GM23338 (cell line): ENCODE measurements around the gene ERBB4. TPM values are rescaled to one million over a fixed set of nuclear protein-coding genes. Genes with fewer than 3 reads are reported as not detected.
A peak's percentile ranks its signal among the peaks of the same experiment; 100 is the strongest.

Source experiments
- ATAC-seq: fragments of 200-7000 bp; cut with Tn5 transposase; 3 replicates; pipeline ENCODE4 v1.9.1; 2020
- DNase-seq: peaks from one replicate; pipeline ENCODE4 v3.0.0-alpha.2; 2015; ENCODE audit warnings: low spot score
- H2AFZ ChIP-seq: fragments of 200-600 bp; sonication (generic); 2 replicates; pipeline ENCODE4 v1.8.0; 2016; ENCODE audit warnings: antibody characterized with exemption, mild to moderate bottlenecking, moderate library complexity
- H3F3A ChIP-seq: fragments of 200-600 bp; sonication (generic); replicated peaks from 2 replicates; pipeline ENCODE4 v1.8.0; 2017; ENCODE audit warnings: antibody characterized with exemption, mixed run types, low read depth
- H3K27ac ChIP-seq: fragments of 200-600 bp; sonication (generic); 2 replicates; pipeline ENCODE4 v1.6.1; 2016; ENCODE audit warnings: low read depth
- H3K27me3 ChIP-seq: fragments of 200-600 bp; sonication (generic); 2 replicates; pipeline ENCODE4 v1.8.0; 2016; ENCODE audit warnings: mild to moderate bottlenecking, mixed run types, moderate library complexity; ENCODE audit not compliant: insufficient read depth
- H3K36me3 ChIP-seq: fragments of 200-600 bp; sonication (generic); 2 replicates; pipeline ENCODE4 v1.8.0; 2016; ENCODE audit warnings: mild to moderate bottlenecking; ENCODE audit not compliant: insufficient read depth
- H3K4me1 ChIP-seq: fragments of 200-600 bp; sonication (generic); 2 replicates; pipeline ENCODE4 v1.8.0; 2016; ENCODE audit warnings: mild to moderate bottlenecking, moderate library complexity; ENCODE audit not compliant: insufficient read depth
- H3K4me2 ChIP-seq: fragments of 200-600 bp; sonication (generic); 2 replicates; pipeline ENCODE4 v1.7.1; 2017; ENCODE audit warnings: mixed run types
- H3K4me3 ChIP-seq: fragments of 200-600 bp; sonication (generic); 2 replicates; pipeline ENCODE4 v1.6.1; 2016; ENCODE audit warnings: mixed run types
- H3K79me2 ChIP-seq: fragments of 200-600 bp; sonication (generic); replicated peaks from 2 replicates; pipeline ENCODE4 v1.8.0; 2017; ENCODE audit warnings: mild to moderate bottlenecking; ENCODE audit not compliant: insufficient read depth
- H3K9me2 ChIP-seq: fragments of 200-600 bp; sonication (generic); 2 replicates; pipeline ENCODE4 v1.8.0; 2017; ENCODE audit not compliant: insufficient read depth
- H4K20me1 ChIP-seq: fragments of 200-600 bp; sonication (generic); replicated peaks from 2 replicates; pipeline ENCODE4 v1.8.0; 2017; ENCODE audit warnings: mild to moderate bottlenecking; ENCODE audit not compliant: insufficient read depth
- H3K27ac Mint-ChIP-seq: 2 replicates; pipeline ENCODE4 v1.8.0; 2020; ENCODE audit warnings: inconsistent platforms, mild to moderate bottlenecking, moderate library complexity, mixed read lengths
- H3K27me3 Mint-ChIP-seq: 3 replicates; pipeline ENCODE4 v1.8.0; 2022; ENCODE audit warnings: low read depth, mild to moderate bottlenecking, moderate library complexity, mixed read lengths, inconsistent platforms; ENCODE audit not compliant: insufficient read depth, poor library complexity
- H3K36me3 Mint-ChIP-seq: 3 replicates; pipeline ENCODE4 v1.8.0; 2021; ENCODE audit warnings: low read depth, mild to moderate bottlenecking, inconsistent platforms, moderate library complexity, mixed read lengths
- H3K4me1 Mint-ChIP-seq: 3 replicates; pipeline ENCODE4 v1.8.0; 2020; ENCODE audit warnings: mild to moderate bottlenecking, inconsistent platforms, mixed read lengths
- H3K4me3 Mint-ChIP-seq: 3 replicates; pipeline ENCODE4 v1.8.0; 2021; ENCODE audit warnings: moderate library complexity, mild to moderate bottlenecking, inconsistent platforms, mixed read lengths
- H3K9me3 Mint-ChIP-seq: 3 replicates; pipeline ENCODE4 v1.8.0; 2020; ENCODE audit warnings: moderate library complexity, mild to moderate bottlenecking, inconsistent platforms, mixed read lengths
- CREB1 ChIP-seq: fragments of 250-450 bp; sonication (Bioruptor Pico); IDR thresholded peaks from 2 replicates; pipeline ENCODE4 v1.5.0; 2020; ENCODE audit warnings: low read depth, mild to moderate bottlenecking, moderate library complexity
- EZH2 ChIP-seq: fragments of 200-600 bp; sonication (generic); IDR thresholded peaks from one replicate; pipeline ENCODE4 v1.8.0; 2017; ENCODE audit warnings: antibody characterized with exemption, mild to moderate bottlenecking, low read depth; ENCODE audit not compliant: unreplicated experiment
- EZH2phosphoT487 ChIP-seq: fragments of 200-600 bp; sonication (generic); IDR thresholded peaks from one replicate; pipeline ENCODE4 v1.8.1; 2018; ENCODE audit warnings: antibody characterized with exemption; ENCODE audit not compliant: unreplicated experiment
- POLR2AphosphoS5 ChIP-seq: IDR thresholded peaks from 2 replicates; pipeline ENCODE4 v1.6.1; 2016; ENCODE audit warnings: antibody characterized with exemption, low read depth
- ZNF331 ChIP-seq: fragments of 250-450 bp; sonication (Bioruptor Pico); IDR thresholded peaks from 2 replicates; pipeline ENCODE4 v1.5.0; 2020; ENCODE audit warnings: low read depth, mild to moderate bottlenecking, moderate library complexity
- polyA plus RNA-seq: library from polyadenylated mRNA; unstranded; fragments of >200 nt; fragmentation: Nextera tagmentation; extraction: Ambion mirVana; gene quantifications from 2 replicates; pipeline ENCODE4 v1.2.1, GENCODE V29; 2016
- total RNA-seq: library from RNA; depleted of rRNA; stranded (reverse); fragments of >200 nt; shearing (Covaris generic); gene quantifications from 2 replicates; pipeline ENCODE4 v1.2.3, GENCODE V29; 2014
- TF ChIP-seq, protein P1 (sequence below), 2 experiments: fragments of 200-600 bp in 1 of 2; sonication (generic) in 1 of 2; conservative IDR thresholded peaks; 2 replicates each; pipeline versions ENCODE4 v1.5.1 to v1.6.1; 2016 to 2017; ENCODE audit warnings: antibody characterized with exemption in 2 of 2, low read depth in 2 of 2, mild to moderate bottlenecking in 2 of 2, moderate library complexity in 1 of 2
- TF ChIP-seq, protein P2 (sequence below): IDR thresholded peaks from 2 replicates; pipeline ENCODE4 v1.6.1; 2016; ENCODE audit warnings: antibody characterized with exemption
- TF ChIP-seq, protein P3 (sequence below): IDR thresholded peaks from one replicate; pipeline ENCODE4 v1.6.1; 2018; ENCODE audit warnings: antibody characterized with exemption; ENCODE audit not compliant: unreplicated experiment

Gene ERBB4
- total and polyA plus RNA-seq, 2 experiments from 2014 or later = 0.73 to 1.1 TPM

DNA sequence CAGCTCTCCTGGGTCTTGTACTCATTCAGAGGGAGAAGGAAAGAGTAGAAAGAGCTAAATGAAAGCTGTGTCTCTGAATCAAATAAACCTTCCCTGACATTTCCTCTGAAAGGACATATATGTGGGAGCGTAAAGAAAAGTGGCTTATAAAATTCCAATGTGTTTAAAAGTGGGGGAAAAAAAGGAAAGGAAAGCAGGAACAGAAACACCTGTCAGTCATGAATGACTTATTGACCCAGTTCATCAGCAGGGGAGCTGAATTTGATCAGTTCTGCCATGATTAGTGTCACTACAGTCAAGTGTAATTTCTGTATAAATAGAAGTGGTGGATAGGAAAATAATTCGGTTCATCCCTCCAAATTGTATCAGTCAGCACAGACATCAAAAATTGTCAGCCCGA, 382.5 kb downstream of the ERBB4 start (continued):
- TF ChIP-seq CREB1 (CRISPR knock-in tag) (no peak), ZNF331 (CRISPR knock-in tag) (no peak), POLR2AphosphoS5 (no peak)
- TF ChIP-seq, protein P1, sequence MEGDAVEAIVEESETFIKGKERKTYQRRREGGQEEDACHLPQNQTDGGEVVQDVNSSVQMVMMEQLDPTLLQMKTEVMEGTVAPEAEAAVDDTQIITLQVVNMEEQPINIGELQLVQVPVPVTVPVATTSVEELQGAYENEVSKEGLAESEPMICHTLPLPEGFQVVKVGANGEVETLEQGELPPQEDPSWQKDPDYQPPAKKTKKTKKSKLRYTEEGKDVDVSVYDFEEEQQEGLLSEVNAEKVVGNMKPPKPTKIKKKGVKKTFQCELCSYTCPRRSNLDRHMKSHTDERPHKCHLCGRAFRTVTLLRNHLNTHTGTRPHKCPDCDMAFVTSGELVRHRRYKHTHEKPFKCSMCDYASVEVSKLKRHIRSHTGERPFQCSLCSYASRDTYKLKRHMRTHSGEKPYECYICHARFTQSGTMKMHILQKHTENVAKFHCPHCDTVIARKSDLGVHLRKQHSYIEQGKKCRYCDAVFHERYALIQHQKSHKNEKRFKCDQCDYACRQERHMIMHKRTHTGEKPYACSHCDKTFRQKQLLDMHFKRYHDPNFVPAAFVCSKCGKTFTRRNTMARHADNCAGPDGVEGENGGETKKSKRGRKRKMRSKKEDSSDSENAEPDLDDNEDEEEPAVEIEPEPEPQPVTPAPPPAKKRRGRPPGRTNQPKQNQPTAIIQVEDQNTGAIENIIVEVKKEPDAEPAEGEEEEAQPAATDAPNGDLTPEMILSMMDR (conservative IDR thresholded peaks at IDR 0.05; ENCODE audit: low read depth in 2 of 2) = no peak

DNA sequence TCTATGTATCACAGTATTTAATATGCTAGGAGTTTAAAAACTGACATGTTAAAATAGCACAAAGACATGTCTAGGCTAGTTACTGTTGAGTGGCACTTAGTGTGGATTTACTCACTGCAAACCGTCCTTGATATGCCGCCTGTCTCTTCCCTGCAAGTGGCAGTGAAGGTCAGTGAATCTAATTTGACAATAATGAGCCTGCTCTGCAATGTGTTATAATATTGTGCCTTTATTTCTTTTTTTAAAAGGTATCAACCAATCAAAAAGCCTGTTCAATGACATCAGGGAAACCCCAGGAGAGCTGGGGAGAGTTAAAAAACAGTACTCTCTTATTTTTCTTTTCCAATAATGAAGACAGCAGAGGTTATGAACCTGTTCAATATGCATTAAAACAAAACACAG, 384.1 kb downstream of the ERBB4 start:
- Histone ChIP-seq H4K20me1 (no peaks in the 10 kb centered on the region), H3K27ac (no peak overlapping the region), H3K36me3 (no peaks in the 10 kb centered on the region), H3K27me3 (no peaks in the 10 kb centered on the region), H3F3A (no peaks in the 10 kb centered on the region), H3K4me3 (no peak overlapping the region), H3K9me2 (no peaks in the 10 kb centered on the region), H3K79me2 (no peaks in the 10 kb centered on the region), H3K4me2 (no peak overlapping the region), H3K4me1 (no peaks in the 10 kb centered on the region), H2AFZ (no peak overlapping the region; the same call in 1 of the 2 replicates)
- Mint-ChIP-seq H3K4me3 (no peak overlapping the region), H3K27ac (peak overlapping the region; percentile 38; the same call in 1 of the 2 replicates), H3K9me3 (no peaks in the 10 kb centered on the region), H3K4me1 (peaks cover 4% of the 10 kb centered on the region; the same call in 2 of the 3 replicates), H3K36me3 (no peaks in the 10 kb centered on the region), H3K27me3 (no peaks in the 10 kb centered on the region)
- no peak for DNase-seq
- TF ChIP-seq EZH2 = no peak
- TF ChIP-seq, protein P2, sequence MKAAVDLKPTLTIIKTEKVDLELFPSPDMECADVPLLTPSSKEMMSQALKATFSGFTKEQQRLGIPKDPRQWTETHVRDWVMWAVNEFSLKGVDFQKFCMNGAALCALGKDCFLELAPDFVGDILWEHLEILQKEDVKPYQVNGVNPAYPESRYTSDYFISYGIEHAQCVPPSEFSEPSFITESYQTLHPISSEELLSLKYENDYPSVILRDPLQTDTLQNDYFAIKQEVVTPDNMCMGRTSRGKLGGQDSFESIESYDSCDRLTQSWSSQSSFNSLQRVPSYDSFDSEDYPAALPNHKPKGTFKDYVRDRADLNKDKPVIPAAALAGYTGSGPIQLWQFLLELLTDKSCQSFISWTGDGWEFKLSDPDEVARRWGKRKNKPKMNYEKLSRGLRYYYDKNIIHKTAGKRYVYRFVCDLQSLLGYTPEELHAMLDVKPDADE = no peak
- no peak for TF ChIP-seq CREB1 (CRISPR knock-in tag)
- TF ChIP-seq POLR2AphosphoS5 = no peak
- TF ChIP-seq, protein P1 (conservative IDR thresholded peaks at IDR 0.05; ENCODE audit: low read depth in 2 of 2) = no peak
- TF ChIP-seq EZH2phosphoT487 = no peak
- TF ChIP-seq, protein P3, sequence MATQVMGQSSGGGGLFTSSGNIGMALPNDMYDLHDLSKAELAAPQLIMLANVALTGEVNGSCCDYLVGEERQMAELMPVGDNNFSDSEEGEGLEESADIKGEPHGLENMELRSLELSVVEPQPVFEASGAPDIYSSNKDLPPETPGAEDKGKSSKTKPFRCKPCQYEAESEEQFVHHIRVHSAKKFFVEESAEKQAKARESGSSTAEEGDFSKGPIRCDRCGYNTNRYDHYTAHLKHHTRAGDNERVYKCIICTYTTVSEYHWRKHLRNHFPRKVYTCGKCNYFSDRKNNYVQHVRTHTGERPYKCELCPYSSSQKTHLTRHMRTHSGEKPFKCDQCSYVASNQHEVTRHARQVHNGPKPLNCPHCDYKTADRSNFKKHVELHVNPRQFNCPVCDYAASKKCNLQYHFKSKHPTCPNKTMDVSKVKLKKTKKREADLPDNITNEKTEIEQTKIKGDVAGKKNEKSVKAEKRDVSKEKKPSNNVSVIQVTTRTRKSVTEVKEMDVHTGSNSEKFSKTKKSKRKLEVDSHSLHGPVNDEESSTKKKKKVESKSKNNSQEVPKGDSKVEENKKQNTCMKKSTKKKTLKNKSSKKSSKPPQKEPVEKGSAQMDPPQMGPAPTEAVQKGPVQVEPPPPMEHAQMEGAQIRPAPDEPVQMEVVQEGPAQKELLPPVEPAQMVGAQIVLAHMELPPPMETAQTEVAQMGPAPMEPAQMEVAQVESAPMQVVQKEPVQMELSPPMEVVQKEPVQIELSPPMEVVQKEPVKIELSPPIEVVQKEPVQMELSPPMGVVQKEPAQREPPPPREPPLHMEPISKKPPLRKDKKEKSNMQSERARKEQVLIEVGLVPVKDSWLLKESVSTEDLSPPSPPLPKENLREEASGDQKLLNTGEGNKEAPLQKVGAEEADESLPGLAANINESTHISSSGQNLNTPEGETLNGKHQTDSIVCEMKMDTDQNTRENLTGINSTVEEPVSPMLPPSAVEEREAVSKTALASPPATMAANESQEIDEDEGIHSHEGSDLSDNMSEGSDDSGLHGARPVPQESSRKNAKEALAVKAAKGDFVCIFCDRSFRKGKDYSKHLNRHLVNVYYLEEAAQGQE = no peak
- ATAC-seq = no peak
